Measurements from ENCODE around the gene KCNJ6.
"Not testable (repeated sequence)": the region's sequence is repeated elsewhere in the genome, so short reads cannot be mapped to it uniquely, and the experiment has no call there.

DNA sequence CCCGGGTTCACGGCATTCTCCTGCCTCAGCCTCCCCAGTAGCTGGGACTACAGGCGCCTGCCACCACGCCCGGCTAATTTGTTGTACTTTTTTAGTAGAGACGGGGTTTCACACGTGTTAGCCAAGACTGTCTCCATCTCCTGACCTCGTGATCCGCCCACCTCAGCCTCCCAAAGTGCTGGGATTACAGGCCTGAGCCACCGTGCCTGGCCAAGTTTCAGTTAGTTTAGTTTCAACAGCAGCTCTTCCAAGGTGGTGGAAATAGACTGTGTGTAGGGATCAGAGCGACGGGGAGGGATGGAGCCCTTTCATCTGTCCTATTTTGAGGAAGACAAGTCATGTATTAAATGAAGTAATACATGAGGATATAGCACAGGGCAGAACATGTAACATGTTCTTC, 269.5 kb downstream of the KCNJ6 start:
- TF ChIP-seq FOXK2 (IDR thresholded peaks at IDR 0.05); BHLHE40 (IDR thresholded peaks at IDR 0.05; ENCODE audit: borderline replicate concordance); ARNT (IDR thresholded peaks at IDR 0.05); FOXA1 (IDR thresholded peaks at IDR 0.05); ELF4 (IDR thresholded peaks at IDR 0.05); SUZ12 (IDR thresholded peaks at IDR 0.05); SP1 (IDR thresholded peaks at IDR 0.05): not testable (repeated sequence)
- TF ChIP-seq, protein P1, sequence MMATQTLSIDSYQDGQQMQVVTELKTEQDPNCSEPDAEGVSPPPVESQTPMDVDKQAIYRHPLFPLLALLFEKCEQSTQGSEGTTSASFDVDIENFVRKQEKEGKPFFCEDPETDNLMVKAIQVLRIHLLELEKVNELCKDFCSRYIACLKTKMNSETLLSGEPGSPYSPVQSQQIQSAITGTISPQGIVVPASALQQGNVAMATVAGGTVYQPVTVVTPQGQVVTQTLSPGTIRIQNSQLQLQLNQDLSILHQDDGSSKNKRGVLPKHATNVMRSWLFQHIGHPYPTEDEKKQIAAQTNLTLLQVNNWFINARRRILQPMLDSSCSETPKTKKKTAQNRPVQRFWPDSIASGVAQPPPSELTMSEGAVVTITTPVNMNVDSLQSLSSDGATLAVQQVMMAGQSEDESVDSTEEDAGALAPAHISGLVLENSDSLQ (IDR thresholded peaks at IDR 0.05), result not testable (repeated sequence)

All from HEK293T (cell line).